OCI-LY7 (cell line): ENCODE data around the gene CERCAM. TPM values are rescaled to one million over a fixed set of nuclear protein-coding genes. Genes with fewer than 3 reads are reported as not detected.
A peak's percentile ranks its signal among the peaks of the same experiment; 100 is the strongest.

Experiments used
- BruUV-seq: library from RNA; stranded (reverse); fragments of 400-500 nt; replicated peaks from 2 replicates; lab custom pipeline; 2021; lab: Mats Ljungman, UMichigan
- CTCF ChIA-PET: fragments of 300-600 bp; sonication (Branson Sonifier 250); formaldehyde crosslinking; loops from one replicate; lab custom pipeline; 2022; ENCODE audit warnings: antibody characterized with exemption; ENCODE audit not compliant: unreplicated experiment; lab: Charles Lee
- POLR2A ChIA-PET: fragments of 300-600 bp; sonication (Branson Sonifier 250); formaldehyde crosslinking; loops from one replicate; lab custom pipeline; 2022; ENCODE audit warnings: antibody characterized with exemption; lab: Charles Lee
- DNase-seq: peaks from one replicate; pipeline ENCODE4 v3.0.0-alpha.2; 2015; ENCODE audit warnings: low spot score
- H2AFZ ChIP-seq: fragments of 200-600 bp; sonication (generic), shearing (Covaris generic); 2 replicates; pipeline ENCODE4 v1.6.1; 2014; ENCODE audit warnings: mild to moderate bottlenecking, antibody characterized with exemption, low read length, moderate library complexity
- H3K27ac ChIP-seq: fragments of 200-600 bp; sonication (generic); 2 replicates; pipeline ENCODE4 v1.5.1; 2014; ENCODE audit warnings: mixed run types, low read depth, mild to moderate bottlenecking, moderate library complexity, low read length, inconsistent platforms; ENCODE audit not compliant: poor library complexity, severe bottlenecking
- H3K36me3 ChIP-seq: fragments of 200-600 bp; sonication (generic); 2 replicates; pipeline ENCODE4 v1.6.1; 2014; ENCODE audit warnings: mild to moderate bottlenecking, antibody characterized with exemption, low read length, moderate library complexity, mixed read lengths; ENCODE audit not compliant: insufficient read depth
- H3K4me1 ChIP-seq: fragments of 200-600 bp; sonication (generic); 2 replicates; pipeline ENCODE4 v1.5.1; 2014; ENCODE audit warnings: mild to moderate bottlenecking, low read length; ENCODE audit not compliant: insufficient read depth, poor library complexity, severe bottlenecking
- H3K4me2 ChIP-seq: fragments of 200-600 bp; sonication (generic); 2 replicates; pipeline ENCODE4 v1.6.1; 2014; ENCODE audit warnings: mild to moderate bottlenecking, low read length
- H3K4me3 ChIP-seq: fragments of 200-600 bp; sonication (generic); 2 replicates; pipeline ENCODE4 v1.5.1; 2014; ENCODE audit warnings: mild to moderate bottlenecking, low read depth, low read length; ENCODE audit not compliant: poor library complexity, severe bottlenecking
- H3K79me2 ChIP-seq: fragments of 200-600 bp; sonication (generic); 2 replicates; pipeline ENCODE4 v1.6.1; 2016; ENCODE audit warnings: low read depth, mild to moderate bottlenecking, low read length, moderate library complexity, mixed read lengths; ENCODE audit not compliant: insufficient read depth
- H3K9me2 ChIP-seq: fragments of 200-600 bp; sonication (generic); 2 replicates; pipeline ENCODE4 v1.6.1; 2016; ENCODE audit warnings: mild to moderate bottlenecking, low read length, mixed read lengths; ENCODE audit not compliant: insufficient read depth
- H3K9me3 ChIP-seq: fragments of 200-600 bp; sonication (generic); 2 replicates; pipeline ENCODE4 v1.6.1; 2014; ENCODE audit warnings: mild to moderate bottlenecking, mixed run types, low read length, mixed read lengths
- H4K20me1 ChIP-seq: fragments of 200-600 bp; sonication (generic); 2 replicates; pipeline ENCODE4 v1.6.1; 2014; ENCODE audit warnings: mild to moderate bottlenecking, antibody characterized with exemption, low read length, moderate library complexity, mixed read lengths; ENCODE audit not compliant: insufficient read depth
- CTCF ChIP-seq: fragments of 200-600 bp; sonication (generic); conservative IDR thresholded peaks from 2 replicates; pipeline ENCODE4 v1.5.1; 2014; ENCODE audit warnings: mild to moderate bottlenecking, antibody characterized with exemption, low read length, moderate library complexity, mixed read lengths
- EZH2phosphoT487 ChIP-seq: fragments of 200-600 bp; sonication (generic); IDR thresholded peaks from 2 replicates; pipeline ENCODE4 v1.6.1; 2018; ENCODE audit warnings: low read depth, borderline replicate concordance, mild to moderate bottlenecking, mixed run types, antibody characterized with exemption, low read length, moderate library complexity, mixed read lengths
- intact Hi-C: fragments of 100-400 bp; cut with micrococcal nuclease; formaldehyde crosslinking; loops from one replicate; pipeline ENCODE4 v1.10.0; 2022; ENCODE audit not compliant: unreplicated experiment
- total RNA-seq, 2 experiments: library from RNA; depleted of rRNA in 1 of 2; stranded (reverse); fragments of >200 nt in 1 of 2; shearing (Covaris generic) in 1 of 2; gene quantifications; 2 replicates each; pipeline ENCODE4 v1.2.3, GENCODE V29; 2014 to 2022

The CERCAM gene
- total RNA-seq, 2 experiments from 2014 or later, result 2.7 to 3.5 TPM

- H3K36me3 ChIP-seq, result peaks cover 30% of the 10 kb centered on the region
- no peak for TF ChIP-seq EZH2phosphoT487
- no peak for TF ChIP-seq CTCF
- peak overlapping the region; percentile 87 for H3K4me3 ChIP-seq
- POLR2A ChIA-PET, result interaction anchor here (0.6 kb wide), 1 partner anchor 346 kb away, joined by 4 read pairs; no protein-coding TSS in a partner anchor
- DNase-seq, result peak; percentile 17
- no peaks in the 10 kb centered on the region for H3K9me2 ChIP-seq
- H3K4me1 ChIP-seq, result peaks cover 16% of the 10 kb centered on the region
- intact Hi-C loops, result no loop called here
- no TSS peak for BruUV-seq
- H2AFZ ChIP-seq, result no peak overlapping the region
- peaks cover 46% of the 10 kb centered on the region for H3K79me2 ChIP-seq
- peak overlapping the region; percentile 94 for H3K4me2 ChIP-seq
- CTCF ChIA-PET, result interaction anchor here (0.6 to 1.4 kb wide), 2 partner anchors 38 to 110 kb away, joined by 3 read pairs; no protein-coding TSS in a partner anchor
- H4K20me1 ChIP-seq, result no peaks in the 10 kb centered on the region
- peak overlapping the region; percentile 43 for H3K27ac ChIP-seq
- no peaks in the 10 kb centered on the region for H3K9me3 ChIP-seq
These were observed 48.4 kb upstream of the CERCAM start for GRCh38 chr9:128372188-128372641.

GRCh38 chr9:128372784-128373183 is 47.9 kb upstream of the CERCAM start:
- Histone ChIP-seq H3K27ac (no peak overlapping the region), H2AFZ (no peak overlapping the region), H3K9me3 (no peaks in the 10 kb centered on the region), H3K9me2 (no peaks in the 10 kb centered on the region), H4K20me1 (no peaks in the 10 kb centered on the region), H3K4me1 (peaks cover 16% of the 10 kb centered on the region), H3K36me3 (peaks cover 32% of the 10 kb centered on the region), H3K4me2 (peak overlapping the region; percentile 94), H3K4me3 (peak overlapping the region; percentile 87), H3K79me2 (peaks cover 46% of the 10 kb centered on the region)
- CTCF ChIA-PET, result no interaction called here
- BruUV-seq, result no TSS peak
- TF ChIP-seq CTCF (no peak), EZH2phosphoT487 (no peak)
- no peak for DNase-seq
- POLR2A ChIA-PET, result no interaction called here
- intact Hi-C loops, result no loop called here

GRCh38 chr9:128374221-128374675 is 46.4 kb upstream of the CERCAM start:
- H3K9me3 ChIP-seq, result no peaks in the 10 kb centered on the region
- peaks cover 46% of the 10 kb centered on the region for H3K79me2 ChIP-seq
- intact Hi-C loops, result no loop called here
- H3K36me3 ChIP-seq, result peaks cover 44% of the 10 kb centered on the region
- no TSS peak for BruUV-seq
- no peaks in the 10 kb centered on the region for H3K9me2 ChIP-seq
- no peak for DNase-seq
- H3K4me2 ChIP-seq, result no peak overlapping the region
- peaks cover 16% of the 10 kb centered on the region for H3K4me1 ChIP-seq
- no peak for TF ChIP-seq CTCF
- H3K4me3 ChIP-seq, result no peak overlapping the region
- H4K20me1 ChIP-seq, result no peaks in the 10 kb centered on the region
- CTCF ChIA-PET, result no interaction called here
- no peak overlapping the region for H3K27ac ChIP-seq
- H2AFZ ChIP-seq, result no peak overlapping the region
- POLR2A ChIA-PET, result no interaction called here
